GM18867 (cell line): ENCODE data around the gene AIFM1.

ENCODE experiments used
- ATAC-seq: cut with Tn5 transposase; IDR thresholded peaks from one replicate; pipeline ENCODE4 v1.9.1; 2021; ENCODE audit warnings: mild to moderate bottlenecking, moderate library complexity; ENCODE audit not compliant: unreplicated experiment

AIFM1 gene

DNA sequence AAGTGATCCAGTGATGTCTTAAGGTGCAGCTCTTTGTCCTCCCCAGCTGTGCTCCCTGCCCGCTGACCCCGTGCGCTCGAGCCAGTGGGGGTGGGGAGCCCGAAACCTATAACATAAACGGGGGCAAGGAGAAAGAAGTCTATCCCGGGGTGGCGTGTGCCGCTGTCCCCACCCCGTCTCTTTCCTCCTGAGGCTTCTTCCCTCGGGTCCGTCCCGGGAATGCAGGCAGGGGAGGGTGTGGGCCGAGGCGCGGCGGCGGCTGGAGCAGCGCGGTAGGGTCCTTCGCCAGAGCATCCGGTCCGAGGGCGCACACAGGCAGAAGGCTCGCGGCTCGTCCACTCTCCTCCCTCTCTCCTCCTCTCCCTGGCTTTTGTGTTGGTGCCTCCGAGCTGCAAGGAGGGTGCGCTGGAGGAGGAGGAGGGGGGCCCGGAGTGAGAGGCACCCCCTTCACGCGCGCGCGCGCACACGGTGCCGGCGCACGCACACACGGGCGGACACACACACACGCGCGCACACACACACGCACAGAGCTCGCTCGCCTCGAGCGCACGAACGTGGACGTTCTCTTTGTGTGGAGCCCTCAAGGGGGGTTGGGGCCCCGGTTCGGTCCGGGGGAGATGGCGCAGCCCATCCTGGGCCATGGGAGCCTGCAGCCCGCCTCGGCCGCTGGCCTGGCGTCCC is 5.9 kb upstream of the AIFM1 start, which contains the start of gene RAB33A:
Gene RAB33A, plus strand, starts transcription at position 517 of the 681 bp plus-strand sequence. Its CDS starts 101 bp downstream, at position 618.
- no peak for ATAC-seq

GRCh38 chrX:130170752-130171445 is 5.3 kb upstream of the AIFM1 start:
- peak; percentile 57 for ATAC-seq

GRCh38 chrX:130167040-130167439 is 1.4 kb upstream of the AIFM1 start:
- no peak for ATAC-seq

DNA sequence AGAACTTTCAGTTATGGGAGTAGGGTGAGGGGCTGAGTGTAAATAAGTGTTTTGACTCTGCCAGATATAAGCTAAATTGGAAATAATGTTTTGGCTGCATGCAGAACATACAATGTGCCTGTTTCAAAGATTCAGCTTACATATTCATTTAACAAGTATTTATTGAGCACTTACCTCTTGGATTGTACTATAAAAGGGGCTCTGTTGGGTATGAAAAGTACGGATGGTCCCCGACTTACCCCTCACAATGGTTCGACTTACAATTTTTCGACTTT is 799 bp upstream of the AIFM1 start:
- ATAC-seq: no peak

DNA sequence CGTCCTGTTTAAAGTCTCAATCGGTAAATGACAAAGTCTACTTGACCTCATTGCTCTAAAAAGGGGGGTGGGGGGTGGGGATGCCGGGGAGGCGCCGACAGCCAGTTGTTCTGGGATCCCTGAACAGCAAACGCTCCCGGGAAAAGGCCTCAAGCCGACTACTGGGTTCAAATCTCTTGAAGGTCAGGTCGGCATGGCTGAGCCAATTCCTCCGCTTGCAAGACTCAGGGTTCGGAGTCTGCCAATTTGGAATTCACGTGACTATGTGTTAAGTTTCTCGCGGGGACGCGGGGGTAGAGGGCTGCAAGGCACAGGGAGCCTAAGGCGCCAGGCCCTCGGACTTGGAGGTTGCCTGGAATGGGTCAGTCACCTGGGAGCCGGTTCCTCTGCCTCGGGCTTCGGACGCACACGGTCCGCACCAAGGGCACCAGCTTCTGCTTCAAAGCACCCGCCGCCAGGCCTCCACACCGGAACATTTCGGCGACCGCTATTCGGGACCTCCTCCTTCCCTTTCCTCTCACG is 399 bp downstream of the AIFM1 start:
- ATAC-seq: no peak

- no peak for ATAC-seq
Measured at GRCh38 chrX:130163398-130163797, 2.2 kb downstream of the AIFM1 start.

DNA sequence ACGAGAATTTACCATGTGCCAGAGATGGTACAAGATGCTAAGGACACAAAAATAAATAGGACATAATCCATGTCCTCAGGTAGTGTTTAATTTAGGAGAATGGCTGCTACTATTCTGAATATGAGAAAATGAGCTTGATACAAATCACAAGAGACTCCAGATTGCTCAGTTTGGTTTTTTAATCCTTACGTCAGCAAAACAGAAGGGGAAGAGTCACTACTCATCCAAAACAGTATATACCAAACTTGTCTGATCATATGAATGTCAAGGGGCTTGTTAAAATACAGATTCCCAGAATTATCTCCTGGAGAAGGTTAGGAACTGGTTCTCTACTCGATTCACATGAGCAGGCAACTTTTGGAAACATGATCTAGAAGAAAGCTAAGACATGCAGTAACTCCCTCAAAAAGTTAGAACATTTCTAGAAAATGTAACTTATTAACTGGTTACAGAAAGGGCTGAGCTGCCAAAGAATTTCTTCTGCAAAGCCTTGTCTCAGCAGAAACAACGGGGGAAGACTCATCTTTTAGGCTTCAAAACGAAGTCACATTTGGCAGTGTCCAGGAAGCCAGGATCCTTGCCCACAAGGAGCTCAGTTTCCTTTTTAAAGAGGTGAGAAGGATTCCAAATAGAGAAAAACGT is 3.4 kb downstream of the AIFM1 start:
- no peak for ATAC-seq

DNA sequence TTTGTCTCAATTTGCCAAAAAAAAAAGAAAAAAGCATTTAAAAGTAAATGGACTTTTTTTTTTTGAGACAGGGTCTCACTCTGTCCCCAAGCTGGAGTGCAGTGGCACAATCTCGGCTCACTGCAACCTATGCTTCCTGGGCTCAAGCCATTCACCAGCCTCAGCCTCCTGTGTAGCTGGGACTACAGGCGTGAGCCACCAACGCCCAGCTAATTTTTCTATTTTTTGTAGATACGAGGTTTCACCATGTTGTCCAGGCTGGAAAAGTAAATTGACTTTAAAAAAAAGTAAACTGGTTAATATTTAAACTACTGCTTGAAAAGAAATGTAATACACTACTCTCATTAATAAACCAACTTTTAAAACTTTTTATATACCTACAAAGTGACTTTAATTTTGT is 5.9 kb downstream of the AIFM1 start:
- no peak for ATAC-seq

- no peak for ATAC-seq
Measured at GRCh38 chrX:130158311-130158710, 7.3 kb downstream of the AIFM1 start.

GRCh38 chrX:130155564-130155963 is 10.1 kb downstream of the AIFM1 start:
- no peak for ATAC-seq

GRCh38 chrX:130147631-130148030 is 18.0 kb downstream of the AIFM1 start:
- no peak for ATAC-seq

GRCh38 chrX:130145123-130145522 is 20.5 kb downstream of the AIFM1 start:
- ATAC-seq: no peak

GRCh38 chrX:130144509-130144908 is 21.1 kb downstream of the AIFM1 start:
- no peak for ATAC-seq

DNA sequence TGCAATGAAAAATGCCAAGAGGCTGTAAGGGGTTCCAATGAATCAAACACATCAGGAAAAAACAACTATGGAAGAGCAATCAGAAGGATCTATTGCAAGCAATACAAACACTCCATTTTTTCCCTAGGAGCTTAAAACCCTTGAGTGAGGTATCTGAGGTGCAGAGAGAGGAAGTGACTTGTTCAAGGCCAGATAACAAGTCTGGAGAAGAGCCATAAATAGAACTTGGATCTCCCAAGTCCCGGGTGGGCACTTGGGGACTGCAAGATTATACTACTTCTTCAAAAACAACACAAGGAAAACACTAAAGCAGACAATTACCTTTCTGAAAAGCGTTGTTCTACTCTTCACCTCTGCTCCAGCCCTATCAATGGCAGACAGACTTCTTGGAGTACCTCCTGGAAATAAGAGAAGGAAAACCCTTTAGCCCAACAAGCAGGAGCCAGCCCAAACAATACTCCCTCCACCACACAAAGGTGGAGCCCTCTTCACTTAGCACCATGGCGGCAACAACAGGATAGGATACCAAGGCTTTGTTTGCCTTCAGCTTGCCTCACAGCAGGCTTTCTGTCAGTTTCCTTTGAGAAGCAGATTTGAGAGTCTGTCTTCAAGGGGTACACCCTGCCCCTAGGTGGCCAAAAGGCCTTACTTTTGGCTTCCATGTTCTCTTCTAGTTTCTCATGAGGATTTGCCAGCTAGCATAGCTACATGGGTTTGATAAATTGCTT is 26.0 kb downstream of the AIFM1 start:
- no peak for ATAC-seq

- no peak for ATAC-seq
Measured at GRCh38 chrX:130136961-130137360, 28.7 kb downstream of the AIFM1 start.

DNA sequence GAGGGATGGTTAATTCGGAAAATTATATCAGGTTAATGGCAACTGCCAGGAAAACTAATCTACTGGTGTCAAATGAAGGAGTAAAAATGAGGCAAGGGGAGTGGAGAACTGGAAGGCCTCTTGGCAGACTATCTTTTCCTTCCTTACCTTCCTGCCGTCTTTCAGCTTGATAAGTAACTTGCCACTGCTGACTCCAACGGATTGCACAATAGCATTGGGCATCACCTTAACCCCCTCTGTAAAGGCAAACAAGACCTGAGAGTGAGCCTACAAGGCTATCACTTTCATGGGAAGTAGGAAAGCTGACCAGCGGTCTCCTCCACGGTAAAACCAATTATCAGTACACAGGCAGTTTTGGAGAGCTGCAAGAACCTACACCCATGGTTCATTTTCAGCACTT is 29.1 kb downstream of the AIFM1 start:
- no peak for ATAC-seq

GRCh38 chrX:130130990-130131389 is 34.7 kb downstream of the AIFM1 start:
- ATAC-seq: no peak

DNA sequence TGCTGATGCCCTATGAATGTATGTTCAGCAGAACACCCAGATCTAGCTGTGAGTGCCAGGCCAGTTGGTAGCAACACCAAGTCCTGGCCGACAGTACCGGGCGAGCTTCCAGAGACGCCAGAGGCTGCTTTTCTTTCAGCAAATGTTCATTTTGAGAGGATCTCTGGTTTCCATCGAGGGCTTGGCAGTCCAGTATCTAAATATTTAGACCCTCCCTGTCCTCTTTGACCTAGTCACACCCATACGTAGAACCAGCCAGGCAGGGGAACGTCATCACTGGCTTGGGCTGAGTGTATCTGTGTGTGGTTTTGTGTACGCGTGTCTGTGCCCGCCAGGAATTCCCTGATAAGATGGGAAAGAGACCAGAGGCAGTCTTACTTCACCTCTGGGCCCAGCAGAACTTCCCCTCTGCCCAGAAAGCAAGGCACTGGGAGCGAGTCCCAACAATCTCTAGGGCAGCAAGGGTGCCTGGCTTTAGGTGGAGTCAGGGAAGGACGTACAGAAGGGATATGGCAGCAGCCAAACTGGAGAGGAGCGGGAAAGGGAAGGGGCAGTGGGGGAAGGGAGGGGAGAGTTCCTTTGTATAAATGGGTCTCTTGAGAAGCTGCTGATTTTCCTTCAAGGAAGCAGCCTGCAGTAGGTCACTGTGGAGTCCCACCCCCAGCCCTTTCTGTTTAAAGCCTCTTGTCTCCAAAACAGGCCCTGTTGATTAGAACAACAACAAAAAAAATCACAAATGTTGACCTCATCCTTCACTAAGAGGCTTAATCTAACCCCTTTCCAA is 40.4 kb downstream of the AIFM1 start:
- ATAC-seq: no peak

DNA sequence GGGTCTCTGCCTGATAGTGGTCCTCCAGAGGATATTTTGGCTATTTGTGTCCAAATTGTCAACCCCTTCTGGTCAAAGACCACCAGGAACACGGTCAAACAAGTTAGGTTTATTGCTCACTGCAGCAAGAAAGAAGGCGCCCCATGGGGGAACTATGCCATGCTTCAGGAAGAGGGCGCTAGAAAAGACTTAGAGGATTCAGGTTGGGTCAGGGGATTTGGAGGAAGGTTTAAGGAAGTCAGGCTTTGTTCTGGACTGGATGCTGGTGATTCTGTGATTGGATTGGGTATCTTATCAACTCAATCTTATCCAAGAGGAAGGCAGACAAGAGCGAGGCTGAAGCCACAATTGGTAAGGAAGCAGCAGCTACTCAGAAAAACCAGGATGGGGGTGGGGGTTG is 41.1 kb downstream of the AIFM1 start:
- no peak for ATAC-seq

GRCh38 chrX:130121505-130121800 is 44.2 kb downstream of the AIFM1 start:
- no peak for ATAC-seq
